IPS-20b (cell line): ENCODE measurements around the gene FAM107B.

Source experiments
- H3K27ac ChIP-seq: one replicate; pipeline ENCODE4 v1.5.1; 2013; ENCODE audit warnings: low read length
- H3K27me3 ChIP-seq: 2 replicates; pipeline ENCODE4 v1.6.1; 2013; ENCODE audit warnings: mild to moderate bottlenecking, low read length, inconsistent platforms; ENCODE audit not compliant: insufficient read depth
- H3K36me3 ChIP-seq: 2 replicates; pipeline ENCODE4 v1.6.1; 2013; ENCODE audit warnings: low read depth, mild to moderate bottlenecking, inconsistent platforms, low read length, moderate library complexity; ENCODE audit not compliant: insufficient read depth
- H3K4me1 ChIP-seq: 2 replicates; pipeline ENCODE4 v1.6.1; 2013; ENCODE audit warnings: mild to moderate bottlenecking, control low read depth, inconsistent platforms, low read length, moderate library complexity; ENCODE audit not compliant: insufficient read depth
- H3K4me3 ChIP-seq: 2 replicates; pipeline ENCODE4 v1.5.1; 2013; ENCODE audit warnings: mild to moderate bottlenecking, low read length, inconsistent platforms
- H3K9ac ChIP-seq: 2 replicates; pipeline ENCODE4 v1.6.1; 2013; ENCODE audit warnings: low read depth, mild to moderate bottlenecking, inconsistent platforms, low read length, moderate library complexity
- H3K9me3 ChIP-seq: 2 replicates; pipeline ENCODE4 v1.6.1; 2013; ENCODE audit warnings: mild to moderate bottlenecking, low read depth, low read length, inconsistent platforms; ENCODE audit not compliant: insufficient read depth

Gene FAM107B

GRCh38 chr10:14588084-14588937 is 186.4 kb downstream of the FAM107B start:
- Histone ChIP-seq H3K27ac (no peak overlapping the region), H3K4me3 (no peak overlapping the region), H3K36me3 (no peaks in the 10 kb centered on the region), H3K9ac (no peak overlapping the region), H3K4me1 (peaks cover 24% of the 10 kb centered on the region), H3K9me3 (no peaks in the 10 kb centered on the region), H3K27me3 (no peaks in the 10 kb centered on the region)

GRCh38 chr10:14587540-14588083 is 187.1 kb downstream of the FAM107B start:
- Histone ChIP-seq H3K27ac (no peak overlapping the region), H3K36me3 (no peaks in the 10 kb centered on the region), H3K27me3 (no peaks in the 10 kb centered on the region), H3K4me1 (peaks cover 24% of the 10 kb centered on the region), H3K9ac (no peak overlapping the region), H3K9me3 (no peaks in the 10 kb centered on the region), H3K4me3 (no peak overlapping the region)

- Histone ChIP-seq H3K27ac (no peak overlapping the region), H3K9ac (no peak overlapping the region), H3K36me3 (no peaks in the 10 kb centered on the region), H3K9me3 (no peaks in the 10 kb centered on the region), H3K4me1 (peaks cover 21% of the 10 kb centered on the region), H3K27me3 (no peaks in the 10 kb centered on the region), H3K4me3 (no peak overlapping the region; the same call in 1 of the 2 replicates)
Measured at GRCh38 chr10:14586901-14587300, 187.8 kb downstream of the FAM107B start.

GRCh38 chr10:14585287-14586193 is 189.2 kb downstream of the FAM107B start:
- Histone ChIP-seq H3K36me3 (no peaks in the 10 kb centered on the region), H3K9me3 (no peaks in the 10 kb centered on the region), H3K27ac (no peak overlapping the region), H3K4me3 (peak overlapping the region; percentile 23), H3K4me1 (peaks cover 21% of the 10 kb centered on the region), H3K27me3 (no peaks in the 10 kb centered on the region), H3K9ac (no peak overlapping the region; the same call in 1 of the 2 replicates)

GRCh38 chr10:14584661-14585060 is 190.0 kb downstream of the FAM107B start:
- Histone ChIP-seq H3K36me3 (no peaks in the 10 kb centered on the region), H3K9ac (no peak overlapping the region; the same call in 1 of the 2 replicates), H3K4me1 (peaks cover 21% of the 10 kb centered on the region), H3K27me3 (no peaks in the 10 kb centered on the region), H3K4me3 (no peak overlapping the region), H3K9me3 (no peaks in the 10 kb centered on the region), H3K27ac (no peak overlapping the region)

- Histone ChIP-seq H3K9ac (no peak overlapping the region), H3K27ac (no peak overlapping the region), H3K9me3 (no peaks in the 10 kb centered on the region), H3K36me3 (no peaks in the 10 kb centered on the region), H3K27me3 (no peaks in the 10 kb centered on the region), H3K4me3 (no peak overlapping the region), H3K4me1 (peaks cover 28% of the 10 kb centered on the region)
Measured at GRCh38 chr10:14583967-14584366, 190.7 kb downstream of the FAM107B start.

GRCh38 chr10:14583252-14583651 is 191.4 kb downstream of the FAM107B start:
- Histone ChIP-seq H3K27ac (no peak overlapping the region), H3K4me1 (peaks cover 31% of the 10 kb centered on the region), H3K36me3 (no peaks in the 10 kb centered on the region), H3K9me3 (no peaks in the 10 kb centered on the region), H3K9ac (no peak overlapping the region), H3K4me3 (no peak overlapping the region), H3K27me3 (no peaks in the 10 kb centered on the region)

GRCh38 chr10:14581553-14582321 is 193.0 kb downstream of the FAM107B start:
- no peak overlapping the region for H3K9ac ChIP-seq
- peaks cover 39% of the 10 kb centered on the region for H3K4me1 ChIP-seq

GRCh38 chr10:14580671-14581332 is 193.9 kb downstream of the FAM107B start:
- H3K27me3 ChIP-seq, result no peaks in the 10 kb centered on the region
- no peaks in the 10 kb centered on the region for H3K36me3 ChIP-seq
- H3K4me1 ChIP-seq, result peaks cover 33% of the 10 kb centered on the region
- H3K27ac ChIP-seq, result no peak overlapping the region
- no peaks in the 10 kb centered on the region for H3K9me3 ChIP-seq
- H3K9ac ChIP-seq, result no peak overlapping the region
- H3K4me3 ChIP-seq, result no peak overlapping the region

More at GRCh38 chr10:14581553-14582321, 193.0 kb downstream of the FAM107B start:
- H3K9me3 ChIP-seq, result no peaks in the 10 kb centered on the region
- H3K36me3 ChIP-seq, result no peaks in the 10 kb centered on the region
- H3K27ac ChIP-seq, result no peak overlapping the region
- H3K27me3 ChIP-seq, result no peaks in the 10 kb centered on the region
- no peak overlapping the region for H3K4me3 ChIP-seq

- Histone ChIP-seq H3K36me3 (no peaks in the 10 kb centered on the region), H3K4me1 (peaks cover 21% of the 10 kb centered on the region), H3K9me3 (no peaks in the 10 kb centered on the region), H3K27me3 (no peaks in the 10 kb centered on the region), H3K27ac (no peak overlapping the region), H3K9ac (no peak overlapping the region; the same call in 1 of the 2 replicates), H3K4me3 (no peak overlapping the region)
Measured at GRCh38 chr10:14579405-14579804, 195.3 kb downstream of the FAM107B start.
